NCI-H748 treated with DMSO at 0.1 percent for 48 hours (cell line): ENCODE measurements around the gene IQGAP2.
"Not testable (repeated sequence)": the region's sequence is repeated elsewhere in the genome, so short reads cannot be mapped to it uniquely, and the experiment has no call there.

Experiments
- DNase-seq: peaks from one replicate; lab custom pipeline; 2025; lab: John Stamatoyannopoulos, UW

The IQGAP2 gene

GRCh38 chr5:76716456-76717157 lies 313.5 kb downstream of the IQGAP2 start:
- DNase-seq = no peak

GRCh38 chr5:76717222-76718083 lies 314.4 kb downstream of the IQGAP2 start:
- no peak for DNase-seq

- DNase-seq = no peak
Observed at GRCh38 chr5:76718381-76718832, 315.3 kb downstream of the IQGAP2 start.

GRCh38 chr5:76718880-76719279 lies 315.8 kb downstream of the IQGAP2 start:
- DNase-seq = no peak

GRCh38 chr5:76720988-76721569 lies 318.0 kb downstream of the IQGAP2 start:
- no peak for DNase-seq

GRCh38 chr5:76723266-76723665 lies 320.2 kb downstream of the IQGAP2 start:
- no peak for DNase-seq

GRCh38 chr5:76723906-76724305 lies 320.8 kb downstream of the IQGAP2 start:
- no peak for DNase-seq

GRCh38 chr5:76724871-76725270 lies 321.8 kb downstream of the IQGAP2 start:
- DNase-seq = no peak

GRCh38 chr5:76728965-76729364 lies 325.9 kb downstream of the IQGAP2 start:
- no peak for DNase-seq

GRCh38 chr5:76729373-76730290 lies 326.5 kb downstream of the IQGAP2 start:
- DNase-seq = no peak

- DNase-seq = peak; percentile 67
Observed at GRCh38 chr5:76732405-76733048, 329.4 kb downstream of the IQGAP2 start.

- DNase-seq = no peak
Observed at GRCh38 chr5:76733049-76733417, 329.9 kb downstream of the IQGAP2 start.

GRCh38 chr5:76735762-76736545 lies 332.9 kb downstream of the IQGAP2 start:
- DNase-seq = no peak

- peak; percentile 59 for DNase-seq
Observed at GRCh38 chr5:76736679-76737556, 333.8 kb downstream of the IQGAP2 start.

- DNase-seq = no peak
Observed at GRCh38 chr5:76737846-76738245, 334.8 kb downstream of the IQGAP2 start.

GRCh38 chr5:76741506-76741905 lies 338.4 kb downstream of the IQGAP2 start:
- DNase-seq = not testable (repeated sequence)

GRCh38 chr5:76742583-76742982 lies 339.5 kb downstream of the IQGAP2 start:
- DNase-seq = no peak

GRCh38 chr5:76744632-76745031 lies 341.5 kb downstream of the IQGAP2 start:
- DNase-seq = no peak

GRCh38 chr5:76745670-76746069 lies 342.6 kb downstream of the IQGAP2 start:
- no peak for DNase-seq
